GM18517 (cell line): ENCODE measurements around the gene PRMT5.
A peak's percentile ranks its signal among the peaks of the same experiment; 100 is the strongest.

Source experiments
- ATAC-seq: cut with Tn5 transposase; IDR thresholded peaks from one replicate; pipeline ENCODE4 v1.9.1; 2021; ENCODE audit warnings: mild to moderate bottlenecking, moderate library complexity; ENCODE audit not compliant: unreplicated experiment

Gene PRMT5

GRCh38 chr14:22898302-22899090 lies 30.7 kb downstream of the PRMT5 start:
- ATAC-seq: no peak

- ATAC-seq: no peak
Observed at GRCh38 chr14:22897357-22897756, 31.8 kb downstream of the PRMT5 start.

- no peak for ATAC-seq
Observed at GRCh38 chr14:22896760-22897159, 32.4 kb downstream of the PRMT5 start.

GRCh38 chr14:22896356-22896755 lies 32.8 kb downstream of the PRMT5 start:
- no peak for ATAC-seq

GRCh38 chr14:22895402-22895801 lies 33.8 kb downstream of the PRMT5 start:
- no peak for ATAC-seq

- no peak for ATAC-seq
Observed at GRCh38 chr14:22893706-22894105, 35.5 kb downstream of the PRMT5 start.

- no peak for ATAC-seq
Observed at GRCh38 chr14:22892488-22892887, 36.7 kb downstream of the PRMT5 start.

- ATAC-seq: no peak
Observed at GRCh38 chr14:22890416-22890815, 38.8 kb downstream of the PRMT5 start.

GRCh38 chr14:22888662-22889061 lies 40.5 kb downstream of the PRMT5 start:
- no peak for ATAC-seq

- peak; percentile 43 for ATAC-seq
Observed at GRCh38 chr14:22887990-22888378, 41.2 kb downstream of the PRMT5 start.

GRCh38 chr14:22887260-22887989 lies 41.8 kb downstream of the PRMT5 start:
- ATAC-seq: peak; percentile 39

GRCh38 chr14:22886500-22887259 lies 42.5 kb downstream of the PRMT5 start:
- ATAC-seq: peak; percentile 44

GRCh38 chr14:22885975-22886374 lies 43.2 kb downstream of the PRMT5 start:
- ATAC-seq: no peak

GRCh38 chr14:22884738-22885523 lies 44.2 kb downstream of the PRMT5 start:
- no peak for ATAC-seq

GRCh38 chr14:22884076-22884737 lies 45.0 kb downstream of the PRMT5 start:
- no peak for ATAC-seq

GRCh38 chr14:22883173-22883976 lies 45.8 kb downstream of the PRMT5 start, which contains the start of gene REM2:
TSS of gene REM2 (plus strand) at chr14:22883222. CDS start at chr14:22883288, 66 bp downstream.
- ATAC-seq: no peak

- ATAC-seq: no peak
Observed at GRCh38 chr14:22882529-22883172, 46.5 kb downstream of the PRMT5 start.

- no peak for ATAC-seq
Observed at GRCh38 chr14:22882064-22882463, 47.1 kb downstream of the PRMT5 start.
